Parathyroid adenoma (tissue), 2 donors: ENCODE results near the gene TANC1.

Experiments used
- H2AFZ ChIP-seq: fragments of 300-600 bp; sonication (generic); one replicate; pipeline ENCODE4 v1.7.0; 2017; ENCODE audit warnings: antibody characterized with exemption, mild to moderate bottlenecking
- H3K27ac ChIP-seq: fragments of 300-600 bp; sonication (generic); one replicate; pipeline ENCODE4 v1.7.0; 2017
- H3K27me3 ChIP-seq: fragments of 300-600 bp; sonication (generic); one replicate; pipeline ENCODE4 v1.7.0; 2017; ENCODE audit warnings: low read length; ENCODE audit not compliant: control insufficient read depth, insufficient read depth
- H3K36me3 ChIP-seq: fragments of 300-600 bp; sonication (generic); one replicate; pipeline ENCODE4 v1.7.0; 2017; ENCODE audit warnings: low read length; ENCODE audit not compliant: control insufficient read depth, insufficient read depth
- H3K4me1 ChIP-seq: fragments of 300-600 bp; sonication (generic); one replicate; pipeline ENCODE4 v1.7.0; 2017; ENCODE audit warnings: control low read depth
- H3K4me2 ChIP-seq: fragments of 300-600 bp; sonication (generic); one replicate; pipeline ENCODE4 v1.7.0; 2017; ENCODE audit warnings: low read length
- H3K4me3 ChIP-seq: fragments of 300-600 bp; sonication (generic); one replicate; pipeline ENCODE4 v1.7.0; 2017; ENCODE audit warnings: low read depth, low read length
- H3K79me2 ChIP-seq: fragments of 300-600 bp; sonication (generic); one replicate; pipeline ENCODE4 v1.7.0; 2017; ENCODE audit warnings: control low read depth
- H3K9ac ChIP-seq: fragments of 300-600 bp; sonication (generic); one replicate; pipeline ENCODE4 v1.7.0; 2017; ENCODE audit warnings: mild to moderate bottlenecking
- H3K9me3 ChIP-seq: fragments of 300-600 bp; sonication (generic); one replicate; pipeline ENCODE4 v1.7.0; 2017; ENCODE audit warnings: low read length; ENCODE audit not compliant: control insufficient read depth
- TF ChIP-seq, protein P1 (sequence below): fragments of 300-600 bp; sonication (generic); IDR thresholded peaks from one replicate; pipeline ENCODE4 v1.7.0; 2017; ENCODE audit warnings: antibody characterized with exemption, mild to moderate bottlenecking
- donor health status: primary hyperparathyroidism.

Gene TANC1

DNA sequence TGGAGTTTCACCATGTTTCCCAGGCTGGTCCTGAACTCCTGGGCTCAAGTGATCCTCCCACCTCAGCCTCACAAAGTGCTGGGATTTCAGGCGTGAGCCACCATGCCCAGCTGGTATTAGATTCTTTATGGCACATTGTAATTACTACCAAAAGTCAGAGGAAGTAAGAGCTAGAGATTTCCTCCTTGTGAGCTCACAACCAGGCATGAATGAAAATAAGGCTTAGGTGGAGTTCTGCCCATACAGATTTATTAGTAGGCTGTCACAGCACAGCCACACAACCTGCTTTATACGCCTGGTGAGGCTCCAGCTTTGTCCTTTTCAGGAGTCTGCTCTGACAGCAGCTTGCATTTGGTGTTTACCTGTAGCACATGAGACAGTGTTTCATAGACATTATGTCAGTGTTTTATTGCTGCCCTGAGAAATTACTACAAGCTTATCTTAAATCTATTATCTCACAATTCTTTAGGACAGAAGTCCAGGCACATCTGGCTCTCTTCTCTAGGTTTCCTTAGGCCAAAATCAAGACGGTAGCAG lies 156.6 kb downstream of the TANC1 start:
- Histone ChIP-seq H3K9ac (no peak overlapping the region), H3K79me2 (peaks cover 7% of the 10 kb centered on the region)

DNA sequence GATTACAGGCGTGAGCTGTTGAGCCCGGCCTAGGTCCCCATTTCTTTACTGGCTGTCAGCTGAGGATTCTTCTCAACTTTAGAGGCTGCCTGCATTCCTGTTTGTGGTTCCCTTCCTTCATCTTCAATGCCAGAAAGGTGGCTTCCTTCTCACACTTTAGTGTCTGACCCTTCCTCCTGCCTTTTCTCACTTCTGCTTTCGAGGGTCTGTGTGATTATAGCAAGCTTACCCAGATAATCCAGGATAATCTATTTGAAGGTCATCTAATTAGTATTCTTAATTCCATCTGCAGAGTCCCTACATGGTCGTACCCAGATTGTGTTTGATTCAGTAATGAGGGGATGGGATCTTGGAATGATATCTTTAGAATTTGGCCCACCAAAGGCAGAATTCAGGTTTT lies 157.4 kb downstream of the TANC1 start:
- no peaks in the 10 kb centered on the region for H3K27me3 ChIP-seq

More for the DNA sequence above, 156.6 kb downstream of the TANC1 start:
- H2AFZ ChIP-seq: no peak overlapping the region
- no peak overlapping the region for H3K4me2 ChIP-seq
- H3K27me3 ChIP-seq: no peaks in the 10 kb centered on the region
- H3K4me1 ChIP-seq: peaks cover 5% of the 10 kb centered on the region
- H3K9me3 ChIP-seq: no peaks in the 10 kb centered on the region
- H3K36me3 ChIP-seq: no peaks in the 10 kb centered on the region
- no peak overlapping the region for H3K27ac ChIP-seq
- H3K4me3 ChIP-seq: no peak overlapping the region
- TF ChIP-seq, protein P1, sequence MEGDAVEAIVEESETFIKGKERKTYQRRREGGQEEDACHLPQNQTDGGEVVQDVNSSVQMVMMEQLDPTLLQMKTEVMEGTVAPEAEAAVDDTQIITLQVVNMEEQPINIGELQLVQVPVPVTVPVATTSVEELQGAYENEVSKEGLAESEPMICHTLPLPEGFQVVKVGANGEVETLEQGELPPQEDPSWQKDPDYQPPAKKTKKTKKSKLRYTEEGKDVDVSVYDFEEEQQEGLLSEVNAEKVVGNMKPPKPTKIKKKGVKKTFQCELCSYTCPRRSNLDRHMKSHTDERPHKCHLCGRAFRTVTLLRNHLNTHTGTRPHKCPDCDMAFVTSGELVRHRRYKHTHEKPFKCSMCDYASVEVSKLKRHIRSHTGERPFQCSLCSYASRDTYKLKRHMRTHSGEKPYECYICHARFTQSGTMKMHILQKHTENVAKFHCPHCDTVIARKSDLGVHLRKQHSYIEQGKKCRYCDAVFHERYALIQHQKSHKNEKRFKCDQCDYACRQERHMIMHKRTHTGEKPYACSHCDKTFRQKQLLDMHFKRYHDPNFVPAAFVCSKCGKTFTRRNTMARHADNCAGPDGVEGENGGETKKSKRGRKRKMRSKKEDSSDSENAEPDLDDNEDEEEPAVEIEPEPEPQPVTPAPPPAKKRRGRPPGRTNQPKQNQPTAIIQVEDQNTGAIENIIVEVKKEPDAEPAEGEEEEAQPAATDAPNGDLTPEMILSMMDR: no peak

DNA sequence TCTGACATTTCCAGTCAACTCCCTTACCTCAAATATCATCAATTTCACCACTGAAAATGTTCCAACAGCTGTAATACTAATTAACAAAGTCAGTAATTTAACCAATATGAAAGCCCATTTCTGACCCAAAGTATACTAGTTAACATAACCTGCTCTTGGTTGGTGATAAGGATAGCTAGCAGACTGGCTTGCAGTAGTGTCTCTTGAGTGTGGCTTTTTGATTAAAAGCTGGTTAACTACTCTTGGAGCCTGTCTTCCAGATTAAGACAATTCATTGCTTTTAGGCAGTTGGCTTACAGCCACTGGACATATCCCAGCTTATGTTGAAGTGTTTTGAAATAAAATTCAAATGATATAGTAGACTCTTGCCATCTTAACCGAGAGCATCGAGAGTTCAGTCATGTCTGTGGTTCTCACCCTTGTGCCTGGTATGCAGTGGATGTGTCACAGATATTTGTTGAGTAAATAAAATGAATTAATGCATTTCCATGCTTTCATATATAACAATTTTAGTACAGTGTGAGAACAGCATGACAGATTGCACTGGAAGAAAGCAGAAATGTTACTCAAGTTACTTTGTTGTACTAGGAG lies 158.1 kb downstream of the TANC1 start:
- H3K79me2 ChIP-seq: peaks cover 3% of the 10 kb centered on the region
- no peak overlapping the region for H3K9ac ChIP-seq
- TF ChIP-seq, protein P1: no peak
- H3K27me3 ChIP-seq: no peaks in the 10 kb centered on the region
- H3K36me3 ChIP-seq: no peaks in the 10 kb centered on the region
- no peaks in the 10 kb centered on the region for H3K9me3 ChIP-seq
- no peak overlapping the region for H2AFZ ChIP-seq
- peaks cover 5% of the 10 kb centered on the region for H3K4me1 ChIP-seq
- no peak overlapping the region for H3K4me2 ChIP-seq
- H3K27ac ChIP-seq: no peak overlapping the region
- no peak overlapping the region for H3K4me3 ChIP-seq

More for the DNA sequence above, 157.4 kb downstream of the TANC1 start:
- TF ChIP-seq, protein P1: no peak
- H3K4me2 ChIP-seq: no peak overlapping the region
- no peak overlapping the region for H2AFZ ChIP-seq
- H3K4me1 ChIP-seq: peaks cover 5% of the 10 kb centered on the region
- no peak overlapping the region for H3K4me3 ChIP-seq
- peaks cover 7% of the 10 kb centered on the region for H3K79me2 ChIP-seq
- no peak overlapping the region for H3K9ac ChIP-seq
- H3K36me3 ChIP-seq: no peaks in the 10 kb centered on the region
- no peaks in the 10 kb centered on the region for H3K9me3 ChIP-seq
- no peak overlapping the region for H3K27ac ChIP-seq

DNA sequence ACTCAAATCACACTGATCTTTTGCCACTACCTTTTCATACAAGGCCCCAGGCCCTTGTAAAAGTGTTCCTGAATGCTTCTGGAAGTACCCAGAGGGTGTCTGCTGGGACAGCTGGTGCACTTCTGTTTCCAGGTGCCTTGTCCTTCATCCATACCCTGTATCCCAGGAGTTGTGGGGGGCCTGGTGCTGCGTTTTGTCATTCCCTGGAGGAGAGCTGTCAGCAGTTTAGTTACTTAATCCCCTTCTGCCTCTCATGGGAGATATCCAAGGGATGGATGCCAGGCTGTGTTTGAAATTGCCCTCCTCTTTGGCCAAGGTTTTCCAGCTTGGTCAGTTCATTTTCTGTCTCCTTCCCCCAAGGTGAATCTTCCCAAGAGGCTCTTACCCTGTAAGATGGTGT lies 159.8 kb downstream of the TANC1 start:
- peaks cover 6% of the 10 kb centered on the region for H3K79me2 ChIP-seq
- H3K36me3 ChIP-seq: no peaks in the 10 kb centered on the region
- TF ChIP-seq, protein P1: no peak
- H3K4me2 ChIP-seq: no peak overlapping the region
- no peaks in the 10 kb centered on the region for H3K9me3 ChIP-seq
- H3K4me3 ChIP-seq: no peak overlapping the region
- H3K4me1 ChIP-seq: peaks cover 5% of the 10 kb centered on the region
- H3K27ac ChIP-seq: no peak overlapping the region
- H3K27me3 ChIP-seq: no peaks in the 10 kb centered on the region
- H3K9ac ChIP-seq: no peak overlapping the region
- no peak overlapping the region for H2AFZ ChIP-seq

DNA sequence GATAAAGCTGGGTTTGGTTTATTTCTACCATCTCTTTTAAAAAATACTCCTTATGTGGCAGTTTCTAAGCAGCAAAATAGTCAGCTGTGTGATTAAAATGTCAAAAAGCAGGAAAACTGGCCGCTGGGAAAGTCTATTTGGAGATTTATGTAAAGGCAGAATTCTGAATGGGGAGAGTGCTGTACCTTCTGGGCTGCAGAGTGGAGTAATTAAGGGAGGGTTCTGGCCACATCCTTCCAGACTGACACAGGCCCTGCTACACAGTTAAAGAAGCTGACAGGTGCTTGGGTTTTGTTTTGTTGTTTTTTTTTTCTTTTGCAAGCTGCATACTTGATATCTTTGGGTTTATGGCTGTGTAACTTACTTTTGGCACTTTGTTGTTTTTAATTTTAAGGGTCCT lies 160.8 kb downstream of the TANC1 start:
- TF ChIP-seq, protein P1: no peak
- peaks cover 6% of the 10 kb centered on the region for H3K79me2 ChIP-seq
- H3K9me3 ChIP-seq: no peaks in the 10 kb centered on the region
- no peak overlapping the region for H3K27ac ChIP-seq
- H3K9ac ChIP-seq: no peak overlapping the region
- H3K4me1 ChIP-seq: peaks cover 5% of the 10 kb centered on the region
- no peaks in the 10 kb centered on the region for H3K36me3 ChIP-seq
- no peak overlapping the region for H2AFZ ChIP-seq
- no peak overlapping the region for H3K4me2 ChIP-seq
- H3K27me3 ChIP-seq: no peaks in the 10 kb centered on the region
- no peak overlapping the region for H3K4me3 ChIP-seq
